Skeletal muscle tissue (tissue), 4 donors: Measurements from ENCODE around the gene SCAI. TPM values are rescaled to one million over a fixed set of nuclear protein-coding genes. Genes with fewer than 3 reads are reported as not detected.
"Not testable (repeated sequence)": the region's sequence is repeated elsewhere in the genome, so short reads cannot be mapped to it uniquely, and the experiment has no call there.

Source experiments
- H3K27ac ChIP-seq: one replicate; pipeline ENCODE4 v1.7.0; 2013; ENCODE audit warnings: mild to moderate bottlenecking, low read depth, low read length, inconsistent platforms
- H3K27me3 ChIP-seq, 3 donors: one replicate each; pipeline ENCODE4 v1.7.0; 2013; ENCODE audit warnings: low read length in 3 of 3; ENCODE audit not compliant: control insufficient read depth in 3 of 3, insufficient read depth in 3 of 3
- H3K36me3 ChIP-seq, 3 donors: one replicate each; pipeline ENCODE4 v1.7.0; 2013; ENCODE audit warnings: low read length in 3 of 3; ENCODE audit not compliant: control insufficient read depth in 3 of 3, insufficient read depth in 3 of 3
- H3K4me1 ChIP-seq, 3 donors: one replicate each; pipeline ENCODE4 v1.7.0; 2013; ENCODE audit warnings: low read length in 3 of 3, mild to moderate bottlenecking in 3 of 3; ENCODE audit not compliant: control insufficient read depth in 3 of 3, insufficient read depth in 3 of 3
- H3K4me3 ChIP-seq, 3 donors: one replicate each; pipeline ENCODE4 v1.7.0; 2013; ENCODE audit warnings: low read length in 3 of 3
- H3K9ac ChIP-seq, 3 donors: one replicate each; pipeline ENCODE4 v1.7.0; 2013; ENCODE audit warnings: low read length in 3 of 3, mild to moderate bottlenecking in 3 of 3, moderate library complexity in 2 of 3, low read depth in 1 of 3
- H3K9me3 ChIP-seq, 3 donors: one replicate each; pipeline ENCODE4 v1.7.0; 2013; ENCODE audit warnings: low read length in 3 of 3; ENCODE audit not compliant: control insufficient read depth in 3 of 3
- total RNA-seq: library from RNA; depleted of rRNA; stranded (reverse); fragments of >200 nt; gene quantifications from one replicate; pipeline ENCODE4 v1.2.3, GENCODE V29; 2014
- donor health status: Osteomylitis.

SCAI gene
- total RNA-seq, 1 donor from 2014 or later = 14.6 TPM

- H3K36me3 ChIP-seq = peaks cover 5 to 14% (median 8%) of the 10 kb centered on the region in 3 donors
- H3K4me1 ChIP-seq = peaks cover 5 to 26% (median 11%) of the 10 kb centered on the region in 3 donors
- peak within 1 kb of the TSS; percentile 81 to 98 (median 97) for H3K4me3 ChIP-seq
- peak within 1 kb of the TSS; percentile 97 for H3K27ac ChIP-seq
- no peaks in the 10 kb centered on the region for H3K9me3 ChIP-seq
- H3K27me3 ChIP-seq = no peaks in the 10 kb centered on the region
- peak within 1 kb of the TSS; percentile 96 to 100 (median 100) for H3K9ac ChIP-seq
Measured at GRCh38 chr9:124940894-124941678, 202.2 kb downstream of the SCAI start, which contains the start of gene GOLGA1. GOLGA1 (minus strand) TSS chr9:124941083; CDS start chr9:124938711, 2,372 bp downstream.

GRCh38 chr9:124940521-124940893, 202.8 kb downstream of the SCAI start:
- H3K4me1 ChIP-seq = peaks cover 5 to 26% (median 11%) of the 10 kb centered on the region in 3 donors

GRCh38 chr9:124939944-124940343, 203.4 kb downstream of the SCAI start:
- Histone ChIP-seq H3K9me3 (no peaks in the 10 kb centered on the region), H3K36me3 (peaks cover 5 to 22% (median 13%) of the 10 kb centered on the region in 3 donors), H3K4me1 (peaks cover 5 to 26% (median 11%) of the 10 kb centered on the region in 3 donors), H3K27me3 (no peaks in the 10 kb centered on the region), H3K27ac (peak overlapping the region; percentile 97), H3K9ac (peak overlapping the region; percentile 96), H3K4me3 (peak overlapping the region; percentile 81 to 97 (median 93))

More at GRCh38 chr9:124940521-124940893, 202.8 kb downstream of the SCAI start:
- H3K36me3 ChIP-seq = peaks cover 5 to 19% (median 13%) of the 10 kb centered on the region in 3 donors
- peak overlapping the region; percentile 96 for H3K9ac ChIP-seq
- no peaks in the 10 kb centered on the region for H3K27me3 ChIP-seq
- no peaks in the 10 kb centered on the region for H3K9me3 ChIP-seq
- peak overlapping the region; percentile 97 for H3K27ac ChIP-seq
- H3K4me3 ChIP-seq = peak overlapping the region; percentile 81 to 97 (median 93)

GRCh38 chr9:124934290-124934689, 209.0 kb downstream of the SCAI start:
- H3K27me3 ChIP-seq = no peaks in the 10 kb centered on the region
- peaks cover 13 to 52% (median 47%) of the 10 kb centered on the region in 3 donors for H3K36me3 ChIP-seq
- H3K9me3 ChIP-seq = no peaks in the 10 kb centered on the region
- no peak overlapping the region for H3K9ac ChIP-seq
- H3K27ac ChIP-seq = no peak overlapping the region
- H3K4me3 ChIP-seq = no peak overlapping the region
- no peaks in the 10 kb centered on the region for H3K4me1 ChIP-seq

GRCh38 chr9:124932333-124932732, 211.0 kb downstream of the SCAI start:
- Histone ChIP-seq H3K9me3 (no peaks in the 10 kb centered on the region), H3K36me3 (peaks cover 8 to 64% (median 59%) of the 10 kb centered on the region in 3 donors), H3K27me3 (no peaks in the 10 kb centered on the region), H3K4me3 (no peak overlapping the region), H3K9ac (no peak overlapping the region), H3K4me1 (no peaks in the 10 kb centered on the region), H3K27ac (no peak overlapping the region)

GRCh38 chr9:124929464-124929863, 213.9 kb downstream of the SCAI start:
- Histone ChIP-seq H3K4me1 (no peaks in the 10 kb centered on the region), H3K36me3 (peaks cover 14 to 62% (median 51%) of the 10 kb centered on the region in 3 donors)

GRCh38 chr9:124928116-124928515, 215.2 kb downstream of the SCAI start:
- Histone ChIP-seq H3K36me3 (peaks cover 12 to 57% (median 46%) of the 10 kb centered on the region in 3 donors), H3K4me1 (no peaks in the 10 kb centered on the region), H3K9ac (no peak overlapping the region)

More at GRCh38 chr9:124929464-124929863, 213.9 kb downstream of the SCAI start:
- Histone ChIP-seq H3K27me3 (no peaks in the 10 kb centered on the region), H3K9me3 (no peaks in the 10 kb centered on the region), H3K9ac (no peak overlapping the region), H3K4me3 (no peak overlapping the region), H3K27ac (no peak overlapping the region)

GRCh38 chr9:124920394-124920793, 222.9 kb downstream of the SCAI start:
- H3K9me3 ChIP-seq, H3K4me1 ChIP-seq, H3K27ac ChIP-seq, H3K9ac ChIP-seq, H3K4me3 ChIP-seq, H3K27me3 ChIP-seq: not testable (repeated sequence)
- H3K36me3 ChIP-seq = peaks cover 23 to 38% (median 34%) of the 10 kb centered on the region in 3 donors

More at GRCh38 chr9:124928116-124928515, 215.2 kb downstream of the SCAI start:
- Histone ChIP-seq H3K4me3 (no peak overlapping the region), H3K27ac (no peak overlapping the region), H3K27me3 (no peaks in the 10 kb centered on the region), H3K9me3 (no peaks in the 10 kb centered on the region)

GRCh38 chr9:124914753-124915405, 228.4 kb downstream of the SCAI start:
- H3K9me3 ChIP-seq = no peaks in the 10 kb centered on the region
- H3K36me3 ChIP-seq = peaks cover 41 to 55% (median 45%) of the 10 kb centered on the region in 3 donors
- H3K9ac ChIP-seq = peak overlapping the region in 1 of 3 donors; percentile 52
- no peaks in the 10 kb centered on the region for H3K27me3 ChIP-seq
- no peak overlapping the region for H3K4me3 ChIP-seq
- peak overlapping the region; percentile 51 for H3K27ac ChIP-seq
- H3K4me1 ChIP-seq = peaks cover 0 to 9% (median 0%) of the 10 kb centered on the region in 3 donors
